ENCODE data around the gene ZNF646. TPM values are rescaled to one million over a fixed set of nuclear protein-coding genes. Genes with fewer than 3 reads are reported as not detected.

The ZNF646 gene, protein sequence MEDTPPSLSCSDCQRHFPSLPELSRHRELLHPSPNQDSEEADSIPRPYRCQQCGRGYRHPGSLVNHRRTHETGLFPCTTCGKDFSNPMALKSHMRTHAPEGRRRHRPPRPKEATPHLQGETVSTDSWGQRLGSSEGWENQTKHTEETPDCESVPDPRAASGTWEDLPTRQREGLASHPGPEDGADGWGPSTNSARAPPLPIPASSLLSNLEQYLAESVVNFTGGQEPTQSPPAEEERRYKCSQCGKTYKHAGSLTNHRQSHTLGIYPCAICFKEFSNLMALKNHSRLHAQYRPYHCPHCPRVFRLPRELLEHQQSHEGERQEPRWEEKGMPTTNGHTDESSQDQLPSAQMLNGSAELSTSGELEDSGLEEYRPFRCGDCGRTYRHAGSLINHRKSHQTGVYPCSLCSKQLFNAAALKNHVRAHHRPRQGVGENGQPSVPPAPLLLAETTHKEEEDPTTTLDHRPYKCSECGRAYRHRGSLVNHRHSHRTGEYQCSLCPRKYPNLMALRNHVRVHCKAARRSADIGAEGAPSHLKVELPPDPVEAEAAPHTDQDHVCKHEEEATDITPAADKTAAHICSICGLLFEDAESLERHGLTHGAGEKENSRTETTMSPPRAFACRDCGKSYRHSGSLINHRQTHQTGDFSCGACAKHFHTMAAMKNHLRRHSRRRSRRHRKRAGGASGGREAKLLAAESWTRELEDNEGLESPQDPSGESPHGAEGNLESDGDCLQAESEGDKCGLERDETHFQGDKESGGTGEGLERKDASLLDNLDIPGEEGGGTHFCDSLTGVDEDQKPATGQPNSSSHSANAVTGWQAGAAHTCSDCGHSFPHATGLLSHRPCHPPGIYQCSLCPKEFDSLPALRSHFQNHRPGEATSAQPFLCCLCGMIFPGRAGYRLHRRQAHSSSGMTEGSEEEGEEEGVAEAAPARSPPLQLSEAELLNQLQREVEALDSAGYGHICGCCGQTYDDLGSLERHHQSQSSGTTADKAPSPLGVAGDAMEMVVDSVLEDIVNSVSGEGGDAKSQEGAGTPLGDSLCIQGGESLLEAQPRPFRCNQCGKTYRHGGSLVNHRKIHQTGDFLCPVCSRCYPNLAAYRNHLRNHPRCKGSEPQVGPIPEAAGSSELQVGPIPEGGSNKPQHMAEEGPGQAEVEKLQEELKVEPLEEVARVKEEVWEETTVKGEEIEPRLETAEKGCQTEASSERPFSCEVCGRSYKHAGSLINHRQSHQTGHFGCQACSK (N-terminal part only)
- total RNA-seq (2022; extraction: Qiagen RNA extraction; ENCODE audit: low read depth) = 8.7 to 11.9 TPM (median 9.7 TPM) in 5 replicates

DNA sequence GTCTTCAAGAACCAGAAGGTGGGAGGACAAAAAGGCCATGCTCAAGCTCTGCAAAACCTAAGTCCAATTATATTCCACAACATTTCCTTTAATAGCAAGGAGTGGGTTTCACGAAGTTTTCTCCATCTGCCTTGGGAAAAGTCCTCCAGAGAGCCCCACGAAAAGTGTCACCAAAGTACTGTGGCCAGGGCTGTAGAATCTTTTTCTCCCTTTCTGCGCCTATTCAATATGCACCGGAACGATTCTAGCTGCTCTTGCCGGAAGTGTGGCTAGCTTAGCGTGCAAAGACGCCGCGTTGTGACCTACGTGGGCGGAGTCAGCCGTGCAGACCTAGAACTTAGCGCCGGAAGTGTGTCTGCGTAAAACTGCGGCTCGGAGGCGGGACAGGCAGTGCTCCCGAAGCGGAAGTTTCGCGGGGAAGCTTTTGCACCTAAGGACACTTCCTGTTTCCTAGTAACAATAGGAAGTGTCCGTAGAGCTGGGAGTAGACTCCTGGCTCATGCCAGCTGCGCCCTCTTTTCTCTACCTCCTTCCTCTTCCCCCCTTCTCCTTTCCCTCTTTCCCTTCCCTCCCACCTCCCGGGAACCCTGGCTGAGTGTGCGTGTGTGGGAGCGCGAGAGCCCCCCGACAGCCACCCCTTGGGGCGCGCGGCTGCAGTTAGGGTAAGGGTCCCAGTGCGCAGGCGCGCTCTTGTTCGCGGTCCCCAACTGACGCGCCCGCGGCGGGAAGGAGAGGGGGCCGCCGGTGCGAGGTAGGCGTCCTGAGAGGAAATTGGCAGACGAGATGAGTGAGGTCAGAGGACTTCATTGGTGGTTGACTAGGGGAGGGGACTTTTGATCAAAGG lies at the start of gene ZNF646, which contains the start of gene ZNF668:
Gene ZNF646, plus strand, starts transcription at position 453 of the 844 bp plus-strand sequence. CDS start 1,903 bp downstream, outside the sequence.
Gene ZNF668, minus strand, starts transcription at position 271 of the 844 bp plus-strand sequence. CDS start 9,781 bp downstream, outside the sequence.

DNA sequence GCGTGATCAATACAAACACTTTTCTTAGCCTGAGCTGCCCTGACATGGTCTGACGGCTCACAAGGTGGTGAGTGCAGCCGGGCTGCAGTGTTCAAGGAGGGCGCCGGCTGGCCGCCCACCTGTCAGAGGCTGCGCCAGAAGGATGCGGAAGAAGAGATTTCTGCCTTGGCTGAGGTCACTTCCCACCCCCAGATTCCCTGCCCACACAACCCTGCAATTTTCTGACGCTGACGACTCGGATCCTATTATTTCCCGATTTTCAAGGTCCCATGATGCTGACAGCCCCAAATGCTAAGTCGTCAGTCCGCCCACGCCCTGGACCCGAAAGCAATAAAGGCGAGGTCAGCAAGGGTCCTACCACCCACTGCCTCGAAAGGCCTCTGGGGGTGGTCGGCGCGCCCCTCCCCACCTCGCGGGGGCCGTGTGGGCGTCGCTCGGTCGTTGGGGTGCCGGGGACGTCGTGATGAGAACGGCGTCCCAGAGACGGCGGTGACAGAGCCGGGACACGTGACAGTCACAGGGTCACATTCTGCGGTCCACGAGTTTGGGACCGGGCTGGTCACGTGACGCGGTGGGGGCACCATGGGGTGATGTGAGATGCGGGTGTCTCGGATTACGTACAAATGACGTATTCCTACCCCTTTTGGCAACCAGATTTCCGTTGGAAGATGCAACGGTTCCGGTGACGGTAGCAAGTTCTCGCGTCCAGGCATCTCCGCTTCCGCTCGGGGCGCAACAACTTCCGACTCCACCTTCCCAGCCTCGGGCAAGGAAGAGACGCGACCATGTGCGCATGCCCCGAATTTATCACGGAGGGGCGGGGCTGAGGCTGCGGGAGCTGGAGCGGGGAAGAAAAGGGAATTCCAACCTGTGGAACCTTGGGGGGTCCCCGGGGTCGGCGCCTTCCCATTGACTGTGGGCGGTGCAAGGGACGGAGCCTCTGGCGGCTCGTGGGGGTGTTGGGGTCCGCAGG lies 41.2 kb upstream of the ZNF646 start, which contains the start of gene STX4:
Gene STX4, plus strand, starts transcription at position 823 of the 973 bp plus-strand sequence. CDS start 248 bp downstream, outside the sequence.

DNA sequence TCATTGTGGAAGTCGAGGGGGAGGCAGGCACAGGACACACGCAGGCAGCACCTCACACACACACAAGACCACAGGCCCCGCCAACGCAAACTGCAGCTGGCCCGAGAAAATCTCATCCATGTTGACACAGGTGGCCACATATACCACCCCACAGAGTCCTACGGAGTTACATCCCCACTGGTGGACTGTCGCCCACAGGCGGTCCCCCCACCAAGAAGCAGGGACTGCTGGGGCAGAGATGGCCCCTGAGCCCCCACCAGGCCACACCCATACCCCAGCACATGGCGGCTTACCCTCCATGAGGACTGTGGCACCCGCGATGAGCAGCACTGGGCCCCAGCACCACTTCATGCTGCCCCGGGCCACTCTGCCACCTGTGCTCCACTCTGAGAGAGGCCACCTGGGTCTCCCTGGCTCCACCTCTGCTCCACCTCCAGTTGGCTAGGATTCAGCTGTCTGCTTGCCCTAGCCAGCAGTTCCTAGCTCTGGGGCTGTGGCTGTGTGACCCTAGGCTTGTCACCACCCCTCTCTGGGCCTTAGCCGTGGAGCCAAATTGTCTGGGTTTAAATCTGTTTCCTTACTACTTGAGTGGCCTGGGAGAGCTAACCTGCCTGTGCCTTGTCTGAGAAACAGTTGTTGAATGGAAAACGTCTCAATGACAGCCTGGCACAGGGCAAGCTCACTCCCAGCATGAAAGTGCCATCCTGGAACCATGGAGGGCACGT lies 14.4 kb downstream of the ZNF646 start, which contains the start of gene PRSS53:
Gene PRSS53, minus strand, starts transcription at position 485 of the 725 bp plus-strand sequence. Its CDS starts 134 bp downstream, at position 351.

DNA sequence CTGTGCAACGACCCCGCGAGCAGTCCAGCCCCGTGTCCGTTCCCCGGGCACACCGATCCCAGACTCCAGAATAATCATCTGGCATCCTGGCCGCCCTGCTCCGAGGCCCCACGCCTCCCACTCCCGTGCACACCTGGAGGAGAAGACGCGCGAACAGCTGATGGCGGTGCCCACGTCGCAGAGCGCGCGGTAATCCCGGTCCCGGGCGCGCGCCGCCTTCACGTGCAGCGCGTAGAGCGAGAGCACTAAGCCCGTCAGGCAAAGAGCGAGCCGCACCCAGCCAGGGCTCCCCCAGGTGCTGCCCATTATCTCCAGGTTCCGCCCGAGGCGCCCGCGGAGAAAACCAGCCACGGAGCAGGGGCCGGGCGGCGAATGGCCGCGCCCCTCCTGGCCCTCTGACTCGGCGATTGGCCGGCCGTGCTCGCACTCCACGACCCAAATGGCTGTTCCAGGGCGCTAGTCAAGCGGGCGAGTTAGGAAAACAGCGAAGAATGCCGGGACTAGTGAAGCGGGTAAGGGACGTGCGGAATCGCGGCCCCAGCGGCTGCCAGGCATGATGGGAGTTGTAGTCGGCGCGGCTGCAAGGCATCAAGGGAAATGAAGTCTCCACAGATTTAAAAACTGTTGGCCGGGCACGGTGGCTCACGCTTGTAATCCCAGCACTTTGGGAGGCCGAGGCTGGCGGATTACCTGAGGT lies 20.4 kb downstream of the ZNF646 start, which contains the start of gene VKORC1:
Gene VKORC1, minus strand, starts transcription at position 374 of the 697 bp plus-strand sequence. Its CDS starts 68 bp downstream, at position 306.

DNA sequence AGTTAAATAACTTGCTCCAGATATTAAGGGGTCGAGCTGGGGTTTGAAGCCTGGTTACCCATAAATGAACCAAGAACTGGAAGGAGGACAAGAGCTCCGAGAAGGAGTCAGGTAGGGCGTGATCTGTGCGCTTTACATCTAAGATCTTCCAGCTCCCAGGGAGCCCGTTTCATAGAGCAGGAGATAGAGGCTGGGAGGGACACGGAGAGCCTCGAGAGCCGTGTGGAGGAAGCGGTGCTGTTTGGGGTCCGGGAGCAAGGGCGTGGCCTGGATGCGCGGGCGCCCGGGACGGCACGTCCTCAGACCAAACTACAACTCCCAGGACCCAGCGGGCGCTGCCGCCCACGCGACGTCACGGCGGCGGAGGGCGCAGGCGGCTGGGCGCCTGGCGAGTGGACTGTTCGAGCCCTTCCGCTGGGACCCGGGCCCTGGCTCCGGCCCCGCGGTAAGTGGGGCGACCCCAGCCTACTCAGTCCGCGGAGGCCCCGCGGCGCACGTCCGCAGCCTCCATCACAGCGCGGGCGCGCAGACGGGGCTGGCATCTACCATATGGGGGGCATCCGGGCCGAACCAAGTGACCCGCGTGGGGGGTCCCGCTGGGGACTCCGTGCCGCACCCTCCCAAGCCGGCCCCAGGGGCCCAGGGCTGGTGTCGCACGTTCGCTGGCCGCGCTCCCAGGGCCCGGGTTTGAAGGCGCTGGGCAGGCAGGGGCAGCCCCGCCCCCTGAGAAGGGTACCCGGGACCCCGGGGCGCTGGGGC lies 34.0 kb downstream of the ZNF646 start, which contains the start of gene BCKDK:
Gene BCKDK, plus strand, starts transcription at position 352 of the 759 bp plus-strand sequence. CDS start 838 bp downstream, outside the sequence.

DNA sequence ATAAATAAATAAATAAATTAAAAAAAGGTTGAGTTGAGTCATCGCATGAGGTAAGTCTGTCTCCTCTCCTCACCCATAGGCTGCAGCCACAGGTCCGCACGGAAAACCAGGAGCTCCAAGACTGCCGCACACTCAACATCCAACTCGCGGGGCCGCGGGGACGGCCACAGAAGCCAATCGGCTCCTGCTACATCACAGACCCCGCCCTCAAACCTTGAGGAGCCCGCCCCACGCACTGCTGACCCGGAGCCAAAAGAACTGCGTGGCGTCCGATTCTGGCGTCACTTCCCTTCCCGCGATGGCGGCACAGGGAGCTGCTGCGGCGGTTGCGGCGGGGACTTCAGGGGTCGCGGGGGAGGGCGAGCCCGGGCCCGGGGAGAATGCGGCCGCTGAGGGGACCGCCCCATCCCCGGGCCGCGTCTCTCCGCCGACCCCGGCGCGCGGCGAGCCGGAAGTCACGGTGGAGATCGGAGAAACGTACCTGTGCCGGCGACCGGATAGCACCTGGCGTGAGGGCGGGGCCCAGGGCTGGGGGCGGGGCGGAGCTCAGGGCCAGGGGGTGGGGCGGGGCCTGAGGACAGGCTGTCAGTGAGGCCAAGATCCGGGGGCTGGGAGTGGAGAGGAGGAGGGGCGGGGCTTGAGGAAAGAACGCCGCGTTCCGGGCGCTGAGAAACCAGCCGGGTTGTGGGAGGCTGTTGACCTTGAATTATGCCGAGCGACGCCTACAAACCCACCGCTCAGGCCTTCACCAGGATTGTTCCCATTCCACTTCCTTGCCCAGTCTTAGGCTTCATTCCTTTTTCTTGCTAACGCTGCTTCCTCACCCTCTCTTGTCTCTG lies 43.4 kb downstream of the ZNF646 start, which contains the start of gene KAT8:
Gene KAT8, plus strand, starts transcription at position 281 of the 839 bp plus-strand sequence. Its CDS starts 18 bp downstream, at position 299.

Other genes starting within 250 kb of the ZNF646 start
- 26.5 to 41.9 TPM (median 38.4 TPM) in 5 replicates for gene BCL7C, start 180.3 kb upstream of the ZNF646 start, total RNA-seq (2022; extraction: Qiagen RNA extraction; ENCODE audit: low read depth)
- gene CTF1, start 177.8 kb upstream of the ZNF646 start, total RNA-seq (2022; extraction: Qiagen RNA extraction; ENCODE audit: low read depth) = 0.08 to 0.23 TPM (median 0.16 TPM) in 4 of 5 replicates, not detected in the other
- 11.6 to 23.8 TPM (median 19.2 TPM) in 5 replicates for gene FBXL19, start 150.8 kb upstream of the ZNF646 start, total RNA-seq (2022; extraction: Qiagen RNA extraction; ENCODE audit: low read depth)
- 9.1 to 16.9 TPM (median 13.9 TPM) in 5 replicates for gene ORAI3, start 125.4 kb upstream of the ZNF646 start, total RNA-seq (2022; extraction: Qiagen RNA extraction; ENCODE audit: low read depth)
- gene SETD1A, start 116.7 kb upstream of the ZNF646 start, total RNA-seq (2022; extraction: Qiagen RNA extraction; ENCODE audit: low read depth) = 16.7 to 23.8 TPM (median 21.6 TPM) in 5 replicates
- gene HSD3B7, start 89.2 kb upstream of the ZNF646 start, total RNA-seq (2022; extraction: Qiagen RNA extraction; ENCODE audit: low read depth) = 11.4 to 17.0 TPM (median 13.8 TPM) in 5 replicates
- 1.5 to 2.1 TPM (median 1.5 TPM) in 5 replicates for gene STX1B, start 63.8 kb upstream of the ZNF646 start, total RNA-seq (2022; extraction: Qiagen RNA extraction; ENCODE audit: low read depth)
- gene STX4, start 40.9 kb upstream of the ZNF646 start, total RNA-seq (2022; extraction: Qiagen RNA extraction; ENCODE audit: low read depth) = 62.9 to 80.5 TPM (median 68.1 TPM) in 5 replicates
- 11.0 to 20.6 TPM (median 18.0 TPM) in 5 replicates for gene ZNF668, start 182 bp upstream of the ZNF646 start, total RNA-seq (2022; extraction: Qiagen RNA extraction; ENCODE audit: low read depth)
- 0.61 to 1.4 TPM (median 1.1 TPM) in 5 replicates for gene PRSS53, start 14.5 kb downstream of the ZNF646 start, total RNA-seq (2022; extraction: Qiagen RNA extraction; ENCODE audit: low read depth)
- 101 to 142 TPM (median 140 TPM) in 5 replicates for gene VKORC1, start 20.4 kb downstream of the ZNF646 start, total RNA-seq (2022; extraction: Qiagen RNA extraction; ENCODE audit: low read depth)
- 34.4 to 51.3 TPM (median 45.9 TPM) in 5 replicates for gene BCKDK, start 34.0 kb downstream of the ZNF646 start, total RNA-seq (2022; extraction: Qiagen RNA extraction; ENCODE audit: low read depth)
- gene KAT8, start 43.2 kb downstream of the ZNF646 start, total RNA-seq (2022; extraction: Qiagen RNA extraction; ENCODE audit: low read depth) = 33.3 to 40.2 TPM (median 36.9 TPM) in 5 replicates
- 0.26 to 0.91 TPM (median 0.28 TPM) in 5 replicates for gene PRSS8, start 61.3 kb downstream of the ZNF646 start, total RNA-seq (2022; extraction: Qiagen RNA extraction; ENCODE audit: low read depth)
- 0.29 to 1.2 TPM (median 0.65 TPM) in 5 replicates for gene PRSS36, start 75.6 kb downstream of the ZNF646 start, total RNA-seq (2022; extraction: Qiagen RNA extraction; ENCODE audit: low read depth)
- gene FUS, start 105.7 kb downstream of the ZNF646 start, total RNA-seq (2022; extraction: Qiagen RNA extraction; ENCODE audit: low read depth) = 501 to 589 TPM (median 572 TPM) in 5 replicates
- gene PYCARD, start 128.3 kb downstream of the ZNF646 start, total RNA-seq (2022; extraction: Qiagen RNA extraction; ENCODE audit: low read depth) = 27.9 to 44.1 TPM (median 37.7 TPM) in 5 replicates
- gene TRIM72, start 139.7 kb downstream of the ZNF646 start, total RNA-seq (2022; extraction: Qiagen RNA extraction; ENCODE audit: low read depth) = 0.02 to 0.14 TPM (median 0.05 TPM) in 5 replicates
- gene PYDC1, start 142.7 kb downstream of the ZNF646 start, total RNA-seq (2022; extraction: Qiagen RNA extraction; ENCODE audit: low read depth) = not detected in 5 replicates
- gene ITGAM, start 185.6 kb downstream of the ZNF646 start, total RNA-seq (2022; extraction: Qiagen RNA extraction; ENCODE audit: low read depth) = 1.9 to 2.9 TPM (median 2.1 TPM) in 5 replicates

All from A549 treated with RU486 at 1 μM for 4 hours (cell line).